ENCODE results near the gene USPL1.
A peak's percentile ranks its signal among the peaks of the same experiment; 100 is the strongest.
"Not testable (repeated sequence)": the region's sequence is repeated elsewhere in the genome, so short reads cannot be mapped to it uniquely, and the experiment has no call there.

Gene USPL1

GRCh38 chr13:30617315-30618185 lies at the start of gene USPL1:
TSS of gene USPL1 (plus strand) at chr13:30617920. CDS start at chr13:30621141, 3,221 bp downstream.
- peak; percentile 95 to 98 for DNase-seq (ENCODE audit: extremely low read depth in 1 of 2, low read depth in 1 of 2)

- DNase-seq (ENCODE audit: extremely low read depth in 1 of 2, low read depth in 1 of 2): no peak
These were observed 47.7 kb upstream of the USPL1 start for GRCh38 chr13:30569901-30570576.

- DNase-seq (ENCODE audit: extremely low read depth in 1 of 2, low read depth in 1 of 2): no peak
These were observed 47.0 kb upstream of the USPL1 start for GRCh38 chr13:30570691-30571090.

GRCh38 chr13:30572859-30573275 lies 44.9 kb upstream of the USPL1 start:
- no peak for DNase-seq (ENCODE audit: extremely low read depth in 1 of 2, low read depth in 1 of 2)

GRCh38 chr13:30576528-30576927 lies 41.2 kb upstream of the USPL1 start:
- DNase-seq (ENCODE audit: extremely low read depth in 1 of 2, low read depth in 1 of 2): peak; percentile 8 to 40

GRCh38 chr13:30577401-30577852 lies 40.3 kb upstream of the USPL1 start:
- DNase-seq (ENCODE audit: extremely low read depth in 1 of 2, low read depth in 1 of 2): peak; percentile 6 to 9

GRCh38 chr13:30580852-30581502 lies 36.7 kb upstream of the USPL1 start:
- no peak for DNase-seq (ENCODE audit: extremely low read depth in 1 of 2, low read depth in 1 of 2)

- no peak for DNase-seq (ENCODE audit: extremely low read depth in 1 of 2, low read depth in 1 of 2)
These were observed 36.1 kb upstream of the USPL1 start for GRCh38 chr13:30581582-30581981.

GRCh38 chr13:30584051-30584731 lies 33.5 kb upstream of the USPL1 start:
- DNase-seq (ENCODE audit: extremely low read depth in 1 of 2, low read depth in 1 of 2): no peak

GRCh38 chr13:30585748-30586262 lies 31.9 kb upstream of the USPL1 start:
- DNase-seq (ENCODE audit: extremely low read depth in 1 of 2, low read depth in 1 of 2): no peak

GRCh38 chr13:30587231-30587630 lies 30.5 kb upstream of the USPL1 start:
- DNase-seq (ENCODE audit: extremely low read depth in 1 of 2, low read depth in 1 of 2): no peak

GRCh38 chr13:30587739-30588138 lies 30.0 kb upstream of the USPL1 start:
- DNase-seq (ENCODE audit: extremely low read depth in 1 of 2, low read depth in 1 of 2): no peak

- DNase-seq (ENCODE audit: extremely low read depth in 1 of 2, low read depth in 1 of 2): no peak
These were observed 24.7 kb upstream of the USPL1 start for GRCh38 chr13:30593001-30593400.

GRCh38 chr13:30600496-30600895 lies 17.2 kb upstream of the USPL1 start:
- DNase-seq (ENCODE audit: extremely low read depth in 1 of 2, low read depth in 1 of 2): no peak

- DNase-seq (ENCODE audit: extremely low read depth in 1 of 2, low read depth in 1 of 2): no peak
These were observed 15.9 kb upstream of the USPL1 start for GRCh38 chr13:30601836-30602235.

- no peak for DNase-seq (ENCODE audit: extremely low read depth in 1 of 2, low read depth in 1 of 2)
These were observed 12.7 kb upstream of the USPL1 start for GRCh38 chr13:30605052-30605451.

GRCh38 chr13:30607186-30607585 lies 10.5 kb upstream of the USPL1 start:
- DNase-seq (ENCODE audit: extremely low read depth in 1 of 2, low read depth in 1 of 2): not testable (repeated sequence)

- peak; percentile 25 to 27 for DNase-seq (ENCODE audit: extremely low read depth in 1 of 2, low read depth in 1 of 2)
These were observed 9.8 kb upstream of the USPL1 start for GRCh38 chr13:30607908-30608307.

- no peak for DNase-seq (ENCODE audit: extremely low read depth in 1 of 2, low read depth in 1 of 2)
These were observed 9.4 kb upstream of the USPL1 start for GRCh38 chr13:30608364-30608763.

- DNase-seq (ENCODE audit: extremely low read depth in 1 of 2, low read depth in 1 of 2): no peak
These were observed 7.4 kb upstream of the USPL1 start for GRCh38 chr13:30610311-30610710.

GRCh38 chr13:30615481-30615865 lies 2.2 kb upstream of the USPL1 start:
- DNase-seq (ENCODE audit: extremely low read depth in 1 of 2, low read depth in 1 of 2): no peak
